GM19438 (cell line): ENCODE results near the gene PCSK6.

Experiments
- ATAC-seq: cut with Tn5 transposase; IDR thresholded peaks from one replicate; pipeline ENCODE4 v1.9.1; 2021; ENCODE audit warnings: low read depth; ENCODE audit not compliant: unreplicated experiment

PCSK6 gene

DNA sequence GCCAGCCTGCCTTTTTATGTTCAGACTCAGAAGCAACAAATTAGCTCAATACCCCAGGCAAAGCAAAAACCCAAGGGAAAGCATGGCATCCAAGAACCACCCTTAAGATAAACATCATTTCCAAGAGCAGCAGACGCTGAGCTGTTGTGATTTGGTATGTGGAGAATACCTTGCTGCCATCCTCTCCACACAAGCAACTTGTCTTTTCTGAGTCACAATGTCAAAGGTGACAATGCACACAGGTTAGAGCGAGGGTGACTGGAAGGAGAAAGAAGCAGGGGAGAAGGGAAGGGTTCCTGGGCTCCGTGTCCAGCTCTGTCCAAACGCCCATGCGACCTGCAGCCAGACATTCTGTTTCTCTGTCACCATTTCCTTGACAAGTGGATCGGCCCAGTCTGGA, 6.0 kb downstream of the PCSK6 start:
- no peak for ATAC-seq

DNA sequence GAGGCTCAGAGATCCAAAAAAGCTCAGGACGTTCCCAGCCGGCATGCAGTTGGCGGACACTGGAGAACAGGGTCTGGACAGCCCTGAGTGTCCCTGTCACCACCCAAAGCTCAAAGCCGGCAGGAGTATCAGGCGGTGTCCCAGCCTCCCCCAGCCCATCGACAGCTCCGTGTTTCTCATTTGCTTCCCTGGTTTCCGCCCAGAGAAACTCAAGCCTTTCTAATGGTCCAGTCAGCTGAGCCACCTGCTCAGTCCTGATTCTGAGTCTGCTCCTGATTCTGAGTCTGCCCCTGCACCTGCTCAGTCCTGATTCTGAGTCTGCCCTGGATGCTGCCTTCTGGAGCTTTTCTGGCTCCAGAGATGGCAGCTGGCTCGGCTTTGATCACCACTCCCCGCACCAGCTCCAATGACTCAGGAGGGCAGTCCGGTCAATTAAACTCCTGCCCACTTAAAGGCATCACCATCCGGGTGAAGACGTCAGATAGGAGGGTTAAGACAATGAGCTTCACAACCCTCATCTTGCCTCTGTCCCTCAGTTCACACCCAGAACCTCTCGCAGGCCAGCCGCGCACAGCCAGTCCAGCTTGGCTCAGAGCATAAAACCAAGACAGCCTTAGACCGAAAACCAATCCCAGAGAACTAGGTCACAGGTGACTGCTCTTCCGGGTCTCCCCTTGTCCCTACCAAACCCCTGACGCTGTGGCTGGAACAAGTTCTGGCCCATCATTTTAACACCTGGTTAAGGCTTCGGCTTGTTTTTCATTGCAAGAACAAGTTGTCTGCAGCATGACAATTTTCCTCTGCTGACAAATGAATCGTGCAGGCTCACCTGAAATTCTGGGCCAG, 6.8 kb downstream of the PCSK6 start:
- ATAC-seq: no peak

DNA sequence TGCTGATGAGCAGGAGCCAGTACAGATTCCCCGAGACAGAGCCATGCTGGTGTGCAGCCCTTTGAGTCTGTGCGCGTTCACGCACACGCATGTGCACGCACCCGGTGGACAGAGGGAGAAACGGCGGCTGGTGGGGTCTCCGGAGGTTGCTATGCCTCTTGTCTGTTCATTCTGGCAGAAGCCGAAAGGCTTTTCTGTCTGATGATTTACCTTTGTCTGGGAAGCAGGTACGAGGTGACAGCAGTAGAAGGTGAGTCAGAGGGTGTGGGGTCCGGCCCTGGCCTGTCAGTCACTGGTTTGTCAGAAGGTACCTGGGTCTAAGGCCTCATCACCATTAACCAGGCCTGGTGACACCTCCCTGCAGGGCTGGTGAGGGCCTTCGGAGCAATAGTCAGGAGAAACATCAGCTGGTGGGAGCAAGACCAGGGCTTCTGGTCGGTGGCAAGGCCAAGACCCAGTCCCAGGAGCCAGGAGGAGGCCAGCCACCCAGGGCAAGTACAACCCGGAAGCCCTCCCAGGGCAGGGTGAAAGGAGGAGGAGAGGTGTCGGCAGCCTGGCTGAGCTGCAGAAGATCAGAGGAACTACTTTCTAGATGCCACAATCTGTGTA, 7.5 kb downstream of the PCSK6 start:
- ATAC-seq: no peak

DNA sequence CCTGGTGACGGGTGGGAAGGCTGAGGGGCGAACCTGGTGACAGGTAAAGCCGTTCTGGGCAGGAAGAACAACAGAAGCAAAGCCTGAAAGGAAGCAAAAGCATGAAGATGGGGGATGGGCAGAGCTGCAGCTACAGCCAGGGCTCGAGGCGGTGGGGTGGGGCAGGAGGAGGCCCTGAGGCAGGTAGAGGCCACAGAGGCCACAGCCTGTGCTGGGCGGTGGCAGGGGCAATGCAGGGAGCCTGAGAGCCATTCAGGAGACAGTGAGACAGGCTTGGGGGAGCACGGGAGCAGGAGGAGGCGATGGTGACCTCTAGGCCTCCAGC, 8.2 kb downstream of the PCSK6 start:
- no peak for ATAC-seq

DNA sequence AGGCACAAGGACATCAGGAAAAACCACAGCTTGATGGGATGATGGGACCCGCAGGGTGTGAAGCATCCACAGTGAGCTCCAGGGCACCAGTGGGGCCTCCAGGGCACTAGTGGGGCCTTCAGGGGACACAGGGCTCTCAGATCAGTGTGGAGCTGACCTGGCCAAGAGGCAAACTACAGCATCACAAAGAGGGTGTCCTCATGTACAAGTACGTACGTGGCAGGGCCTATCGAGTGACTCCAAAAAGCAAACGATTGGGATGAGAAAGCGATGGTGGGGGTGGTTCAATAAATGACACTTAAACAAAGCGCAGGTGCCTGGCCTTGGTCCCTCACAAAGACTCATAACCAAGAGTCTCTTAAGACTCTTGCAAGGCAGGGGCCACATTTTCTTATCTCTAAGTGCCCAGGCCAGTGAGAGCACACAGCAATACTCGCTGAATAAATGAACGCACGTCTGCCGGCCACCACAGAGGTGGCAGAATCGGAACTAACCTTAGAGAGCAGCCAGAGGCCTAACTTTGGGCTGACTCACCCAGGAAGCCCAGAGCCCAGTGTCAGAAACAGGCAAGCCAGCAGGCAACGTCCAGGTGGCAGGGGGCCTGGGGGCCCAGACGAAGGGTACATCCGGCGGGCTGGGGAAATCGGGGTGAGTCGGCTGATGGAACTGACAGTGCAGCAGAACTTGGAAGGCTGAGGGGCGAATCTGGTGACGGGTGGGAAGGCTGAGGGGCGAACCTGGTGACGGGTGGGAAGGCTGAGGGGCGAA, 8.7 kb downstream of the PCSK6 start:
- ATAC-seq: no peak

DNA sequence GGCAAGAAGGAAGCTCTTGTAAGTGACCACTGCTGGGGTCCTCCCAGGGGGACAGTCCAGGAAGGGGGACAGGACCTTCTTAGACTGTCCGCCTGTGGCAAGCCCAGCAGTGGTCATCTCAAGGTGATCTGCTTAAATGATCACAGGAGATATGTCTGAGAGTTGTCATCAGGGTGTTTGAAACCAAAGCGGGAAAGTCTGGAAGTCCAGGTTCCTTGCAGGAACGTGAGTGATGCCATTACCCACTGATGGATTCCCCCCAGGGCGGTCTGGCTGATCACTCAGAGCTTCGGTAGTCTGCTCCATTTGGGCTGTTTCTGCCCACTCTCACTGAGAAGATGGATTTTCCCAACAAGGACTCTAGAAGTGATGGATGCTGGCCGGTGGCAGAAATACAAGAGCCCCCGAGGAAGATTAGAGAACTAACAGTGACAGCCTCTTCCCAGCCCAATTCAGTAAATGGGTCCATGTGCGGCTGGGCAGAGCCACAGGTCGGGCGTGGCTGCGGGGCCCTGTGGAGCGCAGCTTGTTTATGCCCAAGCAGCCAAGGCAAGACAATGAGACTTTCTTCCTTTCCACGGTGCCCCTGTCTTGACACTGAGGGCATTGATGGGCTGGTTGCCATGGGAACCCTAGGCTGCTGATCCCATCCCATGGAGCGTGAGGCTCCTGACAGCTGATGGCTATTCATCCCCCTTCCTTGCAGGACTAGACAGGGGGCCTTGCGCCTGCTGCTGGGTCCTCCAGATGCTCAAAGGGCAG, 9.5 kb downstream of the PCSK6 start:
- no peak for ATAC-seq

DNA sequence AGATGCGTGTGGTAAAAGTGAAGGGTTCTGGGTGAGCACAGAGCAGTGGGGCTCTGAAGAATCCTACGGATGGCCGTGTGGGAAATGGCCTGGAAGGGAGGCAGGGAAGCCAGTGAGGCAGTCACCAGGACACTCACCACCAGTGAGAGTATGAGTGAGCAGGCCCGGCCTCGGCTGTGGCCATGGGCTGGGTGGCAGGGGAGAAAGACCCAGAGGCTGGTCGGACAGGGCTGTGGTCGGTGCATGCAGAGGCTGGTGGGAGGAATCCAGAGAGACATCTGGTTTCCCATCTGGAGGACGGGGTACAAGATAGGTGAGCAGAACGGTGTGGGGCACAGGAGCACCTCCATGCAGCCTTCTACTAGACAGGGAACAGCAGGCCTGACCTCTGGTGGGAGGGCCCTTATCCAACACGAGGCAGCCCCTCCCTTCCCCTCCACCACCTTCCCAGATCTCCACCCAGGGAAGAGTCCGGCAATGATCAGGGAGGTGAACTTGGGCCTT, 10.1 kb downstream of the PCSK6 start:
- no peak for ATAC-seq

DNA sequence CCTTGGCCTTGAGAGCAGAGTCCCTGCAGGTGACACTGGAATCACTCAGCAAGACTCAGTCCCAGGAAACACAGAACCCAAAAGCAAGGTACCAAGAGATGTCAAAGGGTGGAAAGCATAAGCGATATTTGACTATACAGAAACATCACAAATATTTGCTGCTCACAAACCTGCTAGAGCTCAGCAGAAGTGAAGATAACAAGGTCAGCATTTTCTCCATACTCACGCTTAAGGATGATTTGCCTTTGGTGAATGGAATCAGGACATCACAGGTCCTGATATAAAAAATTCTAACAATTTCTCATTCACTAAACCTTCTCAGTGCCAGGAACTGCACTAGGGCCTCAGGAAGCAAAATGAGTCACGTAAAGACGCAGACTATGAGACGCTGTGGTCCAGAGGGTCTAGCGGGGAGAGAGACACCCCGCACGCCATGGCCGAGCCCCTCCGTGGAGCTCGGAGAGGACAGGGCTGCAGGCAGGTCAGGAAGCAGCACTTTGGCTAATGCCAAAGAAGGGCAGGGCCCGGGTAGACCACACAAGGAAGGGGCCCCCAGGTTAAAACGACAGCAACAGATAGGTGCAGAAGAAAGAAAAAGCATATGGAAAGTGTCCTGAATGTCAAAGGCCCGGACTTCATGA, 10.7 kb downstream of the PCSK6 start:
- no peak for ATAC-seq

DNA sequence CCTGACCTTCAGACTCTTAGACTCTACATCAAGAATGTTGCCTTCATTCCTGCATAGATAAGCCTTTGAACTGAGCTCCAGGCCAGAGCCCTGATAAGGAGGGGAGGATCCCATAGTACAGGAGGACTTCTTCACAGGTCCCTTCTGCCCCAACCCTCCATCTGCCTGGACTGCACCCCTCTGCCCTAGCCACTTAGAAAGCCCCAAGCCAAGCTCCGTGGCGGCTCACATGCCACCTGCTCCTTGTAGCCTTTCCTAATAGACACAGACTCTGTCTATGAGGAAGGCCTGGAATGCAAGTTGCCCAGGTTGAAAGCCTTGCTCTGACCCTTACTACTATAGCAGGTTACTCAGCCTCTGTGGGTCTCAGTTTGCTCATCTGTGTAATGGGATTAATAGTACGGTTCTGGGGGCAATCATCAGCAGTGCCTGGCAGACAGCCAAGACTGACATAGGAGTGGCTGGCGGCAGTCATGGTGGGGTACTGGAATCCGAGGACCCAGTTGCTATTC, 11.6 kb downstream of the PCSK6 start:
- ATAC-seq: no peak

DNA sequence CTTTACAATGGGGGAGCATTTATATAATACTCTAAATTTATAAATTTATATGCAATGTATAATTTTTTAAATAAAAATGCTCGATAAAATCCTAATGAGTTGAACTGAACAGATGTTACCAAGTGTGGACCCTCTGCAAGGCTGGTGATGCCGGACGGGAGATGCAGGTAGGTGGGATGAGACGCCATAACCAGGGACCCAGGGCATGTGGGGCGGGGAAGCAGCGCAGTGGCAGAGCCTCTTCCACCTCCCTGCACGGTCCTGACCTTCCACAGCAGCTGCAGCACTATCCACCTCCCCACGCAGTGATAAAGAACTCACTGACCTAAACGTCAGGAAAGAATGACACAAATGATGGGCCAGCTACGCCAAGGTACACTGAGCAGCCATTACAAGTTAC, 12.8 kb downstream of the PCSK6 start:
- ATAC-seq: no peak

DNA sequence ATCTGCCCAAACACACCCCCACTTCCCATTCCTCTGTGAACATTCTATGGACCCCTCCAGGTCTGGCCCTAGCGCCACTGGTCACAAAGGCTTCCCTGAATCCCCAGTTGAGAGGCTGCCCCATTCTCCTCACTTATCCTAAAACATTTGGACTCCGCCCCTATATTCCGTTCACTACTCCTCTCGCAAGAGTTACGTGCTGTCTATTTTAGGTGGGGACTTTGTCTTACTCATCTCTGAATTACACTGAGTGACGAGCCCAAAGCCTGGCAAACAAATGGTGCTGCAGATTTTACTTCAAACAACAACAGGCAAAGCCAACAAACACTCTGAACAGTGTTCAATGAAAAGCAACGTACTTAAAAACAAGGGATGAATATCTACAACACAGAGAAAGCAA, 14.5 kb downstream of the PCSK6 start:
- no peak for ATAC-seq

DNA sequence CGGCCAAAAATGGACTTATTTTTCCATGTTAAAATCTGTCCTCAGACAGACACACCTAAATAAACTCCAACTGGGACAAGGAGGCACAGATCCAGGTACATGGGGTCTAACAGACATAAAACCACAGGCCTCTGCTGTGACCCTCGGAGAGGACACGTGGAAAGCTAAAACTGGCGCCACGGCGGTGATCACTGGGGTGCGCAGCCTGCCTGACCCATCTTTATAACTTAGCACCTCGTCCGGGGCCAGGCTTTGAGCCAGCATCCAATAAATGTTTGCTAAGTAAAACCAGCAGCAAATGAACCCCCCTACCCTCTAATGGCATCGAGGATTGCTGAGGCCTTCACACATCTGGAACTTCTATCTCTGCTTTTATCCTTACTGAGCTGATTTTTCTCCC, 15.3 kb downstream of the PCSK6 start:
- ATAC-seq: no peak

DNA sequence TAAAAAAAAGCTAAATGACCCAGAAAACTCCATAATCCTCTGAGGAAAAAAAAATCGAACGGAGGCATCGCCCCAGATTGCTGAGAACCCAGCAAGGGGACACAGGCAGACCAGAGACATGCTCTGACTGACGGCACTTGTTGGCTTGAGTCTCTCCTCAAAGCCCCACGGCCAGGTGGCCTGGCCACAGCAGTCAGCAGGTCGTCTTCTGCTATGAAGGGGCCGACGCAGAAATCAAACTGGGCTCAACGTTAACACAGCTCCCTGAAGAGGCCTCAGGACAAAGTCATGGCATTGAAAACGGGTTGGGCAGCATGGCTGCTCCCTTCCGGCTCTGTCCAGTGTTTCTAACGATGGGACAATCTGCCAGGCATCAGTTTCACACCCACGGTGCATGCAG, 17.5 kb downstream of the PCSK6 start:
- ATAC-seq: no peak

DNA sequence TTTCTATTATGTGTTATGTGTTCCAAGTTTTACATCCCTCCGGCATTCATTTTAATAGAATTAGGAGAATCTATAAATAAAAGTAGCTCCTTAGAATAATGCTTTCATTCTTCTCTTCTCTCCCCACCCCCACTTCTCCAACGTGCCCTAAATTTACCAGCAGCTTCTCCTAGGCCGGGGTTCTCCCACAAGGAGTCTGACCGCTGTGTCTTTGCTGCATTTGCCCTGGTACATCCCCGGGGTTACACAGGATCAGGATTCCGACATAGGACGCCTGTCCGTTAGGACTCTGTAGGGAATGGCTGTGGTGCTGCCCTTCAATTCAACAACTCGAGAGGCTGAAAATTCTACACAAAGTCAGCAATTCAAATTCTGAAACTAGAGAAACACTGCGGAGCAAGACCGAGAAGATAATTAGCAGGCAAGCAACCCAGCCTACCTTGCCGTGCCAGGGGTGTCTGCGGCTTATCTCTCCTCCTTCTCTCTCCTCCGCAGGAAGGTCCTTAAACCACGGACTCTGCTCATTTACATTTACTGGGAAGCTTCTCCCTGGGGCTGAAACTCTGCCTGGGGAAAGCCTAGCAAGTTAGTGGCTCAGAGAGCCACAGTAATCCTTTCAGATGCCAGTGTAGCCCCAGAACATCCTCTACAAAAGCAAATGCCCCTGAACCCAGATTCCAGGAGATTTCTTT, 18.8 kb downstream of the PCSK6 start:
- ATAC-seq: no peak

DNA sequence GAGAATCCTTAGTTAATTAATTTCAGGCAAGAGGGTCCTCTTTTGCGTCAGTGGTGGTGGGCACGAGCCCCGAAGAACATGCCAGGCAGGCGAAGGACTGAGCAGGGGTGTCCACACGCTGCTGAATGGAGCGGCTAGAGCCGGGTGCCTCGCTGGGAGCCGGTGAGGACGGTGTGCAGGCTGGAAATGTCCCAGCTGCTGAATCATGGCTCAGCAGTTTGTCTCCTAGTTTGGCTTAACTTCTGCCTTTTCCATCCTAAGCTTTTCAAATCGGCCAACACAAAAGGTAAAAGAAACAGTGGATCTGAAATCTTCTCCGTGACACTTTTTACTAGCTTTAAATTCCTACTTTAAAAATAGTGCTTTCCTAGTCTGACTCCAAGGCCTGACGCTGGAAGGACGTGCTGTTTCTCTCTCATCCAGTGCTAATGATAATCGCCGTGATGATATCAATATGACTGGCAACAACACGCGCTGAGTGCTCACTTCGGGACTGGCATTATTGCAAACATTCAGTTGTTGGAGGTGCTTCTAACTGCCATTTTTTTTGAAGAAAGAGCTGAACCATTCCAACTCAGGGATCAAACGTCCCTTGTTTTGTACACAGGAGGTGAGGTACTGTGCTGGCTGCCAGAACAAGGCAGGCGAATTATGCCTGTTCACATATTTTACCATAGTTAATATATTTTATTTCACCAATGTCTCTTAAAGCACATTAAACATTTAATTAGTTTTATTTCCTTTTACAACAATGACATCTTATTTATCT, 19.8 kb downstream of the PCSK6 start:
- no peak for ATAC-seq

DNA sequence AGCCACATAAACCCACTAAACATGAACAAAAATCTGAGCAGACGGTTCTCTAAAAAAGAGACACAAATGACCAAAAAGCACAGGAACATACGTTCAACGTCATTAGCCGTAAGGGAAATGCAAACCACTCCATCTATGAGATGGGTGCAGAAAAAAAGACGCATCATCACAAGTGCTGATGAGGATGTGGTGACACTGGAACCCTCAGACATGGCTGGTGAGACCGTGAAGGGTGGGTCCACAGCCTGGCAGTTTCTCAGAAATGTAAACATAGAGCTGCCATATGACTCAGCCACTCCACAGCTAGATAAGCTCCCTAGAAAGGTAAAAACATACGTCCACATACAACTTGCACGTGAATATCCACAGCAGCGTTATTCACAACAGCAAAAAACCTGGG, 23.3 kb downstream of the PCSK6 start:
- ATAC-seq: no peak

DNA sequence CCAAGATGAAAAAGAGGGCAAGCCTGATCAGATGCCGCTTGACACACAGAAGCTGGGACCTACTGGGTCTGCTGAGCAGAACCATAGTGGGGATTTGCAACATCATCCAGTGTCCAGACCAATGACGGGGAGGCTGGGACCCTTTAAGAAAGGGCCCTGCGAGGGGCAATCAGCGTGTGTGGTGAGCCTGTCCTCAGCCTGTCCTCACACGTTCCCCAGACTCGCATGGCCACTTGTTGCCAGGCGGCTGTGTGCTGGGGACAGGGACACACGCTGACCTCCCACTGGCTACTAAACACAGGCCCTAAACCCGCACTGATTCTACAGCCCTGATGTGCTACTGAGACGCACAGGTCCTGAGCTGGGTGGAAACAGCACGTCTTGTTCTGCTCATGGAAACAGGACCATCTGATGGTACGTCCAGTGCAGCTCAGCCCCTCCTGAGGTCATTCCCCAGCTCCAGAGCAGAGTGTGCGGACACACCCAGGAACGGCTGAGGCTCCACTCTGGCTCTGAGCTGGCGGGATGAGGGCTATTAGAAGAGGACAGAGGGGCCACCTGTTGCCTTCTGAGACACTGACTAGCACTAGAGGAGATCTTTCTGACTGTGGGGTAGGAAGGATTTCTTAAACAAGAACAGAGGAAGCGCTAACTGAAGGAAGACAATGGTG, 24.4 kb downstream of the PCSK6 start:
- ATAC-seq: no peak

DNA sequence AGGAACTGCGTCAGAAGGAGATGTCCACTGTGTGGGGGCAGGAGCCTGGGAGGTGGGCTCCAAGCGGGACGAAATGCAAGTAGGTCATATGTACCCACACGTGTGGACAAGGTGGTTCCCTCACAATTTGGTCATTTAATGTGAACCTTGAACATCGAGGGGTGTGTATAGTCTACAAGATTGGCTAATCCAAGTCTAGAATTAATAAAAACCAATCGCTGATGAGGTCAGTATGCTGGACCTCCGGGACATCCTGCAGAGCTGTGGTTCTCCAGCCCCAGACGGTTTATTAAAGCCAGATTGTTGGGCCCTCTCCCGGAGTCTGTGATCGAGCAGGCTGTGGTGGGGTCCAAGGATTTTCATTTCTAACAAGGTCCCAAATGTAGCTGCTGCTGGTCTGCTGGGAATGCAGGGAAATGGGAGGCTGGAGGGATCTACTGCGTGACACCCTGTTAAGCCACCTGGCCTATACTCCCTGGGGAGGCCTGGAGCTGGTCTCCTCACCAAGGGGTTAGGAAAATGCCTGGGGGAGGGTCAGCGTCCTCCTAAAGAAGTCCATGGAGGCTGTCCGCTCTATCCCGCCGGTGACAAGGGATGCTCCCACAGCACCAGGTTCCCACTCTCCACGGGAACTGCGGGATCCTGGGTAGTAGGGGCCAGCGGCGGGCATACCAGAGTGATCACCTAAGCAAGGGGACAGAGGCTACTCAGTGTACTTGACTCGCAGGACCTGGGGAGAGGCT, 25.1 kb downstream of the PCSK6 start:
- ATAC-seq: no peak
